GM23338 (cell line): ENCODE data around the gene PMVK. TPM values are rescaled to one million over a fixed set of nuclear protein-coding genes. Genes with fewer than 3 reads are reported as not detected.

Source experiments
- ATAC-seq: fragments of 200-7000 bp; cut with Tn5 transposase; 3 replicates; pipeline ENCODE4 v1.9.1; 2020
- DNase-seq: peaks from one replicate; pipeline ENCODE4 v3.0.0-alpha.2; 2015; ENCODE audit warnings: low spot score
- H2AFZ ChIP-seq: fragments of 200-600 bp; sonication (generic); 2 replicates; pipeline ENCODE4 v1.8.0; 2016; ENCODE audit warnings: antibody characterized with exemption, mild to moderate bottlenecking, moderate library complexity
- H3F3A ChIP-seq: fragments of 200-600 bp; sonication (generic); replicated peaks from 2 replicates; pipeline ENCODE4 v1.8.0; 2017; ENCODE audit warnings: antibody characterized with exemption, mixed run types, low read depth
- H3K27ac ChIP-seq: fragments of 200-600 bp; sonication (generic); 2 replicates; pipeline ENCODE4 v1.6.1; 2016; ENCODE audit warnings: low read depth
- H3K27me3 ChIP-seq: fragments of 200-600 bp; sonication (generic); 2 replicates; pipeline ENCODE4 v1.8.0; 2016; ENCODE audit warnings: mild to moderate bottlenecking, mixed run types, moderate library complexity; ENCODE audit not compliant: insufficient read depth
- H3K36me3 ChIP-seq: fragments of 200-600 bp; sonication (generic); 2 replicates; pipeline ENCODE4 v1.8.0; 2016; ENCODE audit warnings: mild to moderate bottlenecking; ENCODE audit not compliant: insufficient read depth
- H3K4me1 ChIP-seq: fragments of 200-600 bp; sonication (generic); 2 replicates; pipeline ENCODE4 v1.8.0; 2016; ENCODE audit warnings: mild to moderate bottlenecking, moderate library complexity; ENCODE audit not compliant: insufficient read depth
- H3K4me2 ChIP-seq: fragments of 200-600 bp; sonication (generic); 2 replicates; pipeline ENCODE4 v1.7.1; 2017; ENCODE audit warnings: mixed run types
- H3K4me3 ChIP-seq: fragments of 200-600 bp; sonication (generic); 2 replicates; pipeline ENCODE4 v1.6.1; 2016; ENCODE audit warnings: mixed run types
- H3K79me2 ChIP-seq: fragments of 200-600 bp; sonication (generic); replicated peaks from 2 replicates; pipeline ENCODE4 v1.8.0; 2017; ENCODE audit warnings: mild to moderate bottlenecking; ENCODE audit not compliant: insufficient read depth
- H3K9me2 ChIP-seq: fragments of 200-600 bp; sonication (generic); 2 replicates; pipeline ENCODE4 v1.8.0; 2017; ENCODE audit not compliant: insufficient read depth
- H4K20me1 ChIP-seq: fragments of 200-600 bp; sonication (generic); replicated peaks from 2 replicates; pipeline ENCODE4 v1.8.0; 2017; ENCODE audit warnings: mild to moderate bottlenecking; ENCODE audit not compliant: insufficient read depth
- H3K27ac Mint-ChIP-seq: 2 replicates; pipeline ENCODE4 v1.8.0; 2020; ENCODE audit warnings: inconsistent platforms, mild to moderate bottlenecking, moderate library complexity, mixed read lengths
- H3K27me3 Mint-ChIP-seq: 3 replicates; pipeline ENCODE4 v1.8.0; 2022; ENCODE audit warnings: low read depth, mild to moderate bottlenecking, moderate library complexity, mixed read lengths, inconsistent platforms; ENCODE audit not compliant: insufficient read depth, poor library complexity
- H3K36me3 Mint-ChIP-seq: 3 replicates; pipeline ENCODE4 v1.8.0; 2021; ENCODE audit warnings: low read depth, mild to moderate bottlenecking, inconsistent platforms, moderate library complexity, mixed read lengths
- H3K4me1 Mint-ChIP-seq: 3 replicates; pipeline ENCODE4 v1.8.0; 2020; ENCODE audit warnings: mild to moderate bottlenecking, inconsistent platforms, mixed read lengths
- H3K4me3 Mint-ChIP-seq: 3 replicates; pipeline ENCODE4 v1.8.0; 2021; ENCODE audit warnings: moderate library complexity, mild to moderate bottlenecking, inconsistent platforms, mixed read lengths
- H3K9me3 Mint-ChIP-seq: 3 replicates; pipeline ENCODE4 v1.8.0; 2020; ENCODE audit warnings: moderate library complexity, mild to moderate bottlenecking, inconsistent platforms, mixed read lengths
- CREB1 ChIP-seq: fragments of 250-450 bp; sonication (Bioruptor Pico); IDR thresholded peaks from 2 replicates; pipeline ENCODE4 v1.5.0; 2020; ENCODE audit warnings: low read depth, mild to moderate bottlenecking, moderate library complexity
- CTCF ChIP-seq, 2 experiments: fragments of 200-600 bp in 1 of 2; sonication (generic) in 1 of 2; conservative IDR thresholded peaks; 2 replicates each; pipeline versions ENCODE4 v1.5.1 to v1.6.1; 2016 to 2017; ENCODE audit warnings: antibody characterized with exemption in 2 of 2, low read depth in 2 of 2, mild to moderate bottlenecking in 2 of 2, moderate library complexity in 1 of 2
- EZH2 ChIP-seq: fragments of 200-600 bp; sonication (generic); IDR thresholded peaks from one replicate; pipeline ENCODE4 v1.8.0; 2017; ENCODE audit warnings: antibody characterized with exemption, mild to moderate bottlenecking, low read depth; ENCODE audit not compliant: unreplicated experiment
- JUNB ChIP-seq: IDR thresholded peaks from one replicate; pipeline ENCODE4 v1.6.1; 2016; ENCODE audit warnings: antibody characterized with exemption; ENCODE audit not compliant: unreplicated experiment
- POLR2AphosphoS5 ChIP-seq: IDR thresholded peaks from 2 replicates; pipeline ENCODE4 v1.6.1; 2016; ENCODE audit warnings: antibody characterized with exemption, low read depth
- STAT1 ChIP-seq: IDR thresholded peaks from one replicate; pipeline ENCODE4 v1.6.1; 2016; ENCODE audit warnings: antibody characterized with exemption; ENCODE audit not compliant: unreplicated experiment
- ZNF114 ChIP-seq: fragments of 250-450 bp; sonication (Bioruptor Pico); IDR thresholded peaks from 2 replicates; pipeline ENCODE4 v1.5.0; 2020; ENCODE audit warnings: mild to moderate bottlenecking, moderate library complexity
- ZNF331 ChIP-seq: fragments of 250-450 bp; sonication (Bioruptor Pico); IDR thresholded peaks from 2 replicates; pipeline ENCODE4 v1.5.0; 2020; ENCODE audit warnings: low read depth, mild to moderate bottlenecking, moderate library complexity
- polyA plus RNA-seq: library from polyadenylated mRNA; unstranded; fragments of >200 nt; fragmentation: Nextera tagmentation; extraction: Ambion mirVana; gene quantifications from 2 replicates; pipeline ENCODE4 v1.2.1, GENCODE V29; 2016
- total RNA-seq: library from RNA; depleted of rRNA; stranded (reverse); fragments of >200 nt; shearing (Covaris generic); gene quantifications from 2 replicates; pipeline ENCODE4 v1.2.3, GENCODE V29; 2014
- TF ChIP-seq, protein P1 (sequence below): fragments of 250-450 bp; sonication (Bioruptor Pico); IDR thresholded peaks from 2 replicates; pipeline ENCODE4 v1.5.0; 2020; ENCODE audit warnings: mild to moderate bottlenecking, moderate library complexity
- TF ChIP-seq, protein P2 (sequence below): IDR thresholded peaks from 2 replicates; pipeline ENCODE4 v1.6.1; 2016; ENCODE audit warnings: antibody characterized with exemption
- TF ChIP-seq, protein P3 (sequence below): IDR thresholded peaks from one replicate; pipeline ENCODE4 v1.6.1; 2018; ENCODE audit warnings: antibody characterized with exemption; ENCODE audit not compliant: unreplicated experiment

The PMVK gene
- total and polyA plus RNA-seq, 2 experiments from 2014 or later: 8.1 to 25.0 TPM

GRCh38 chr1:154940651-154941194, 4.2 kb upstream of the PMVK start (continued):
- TF ChIP-seq, protein P1, sequence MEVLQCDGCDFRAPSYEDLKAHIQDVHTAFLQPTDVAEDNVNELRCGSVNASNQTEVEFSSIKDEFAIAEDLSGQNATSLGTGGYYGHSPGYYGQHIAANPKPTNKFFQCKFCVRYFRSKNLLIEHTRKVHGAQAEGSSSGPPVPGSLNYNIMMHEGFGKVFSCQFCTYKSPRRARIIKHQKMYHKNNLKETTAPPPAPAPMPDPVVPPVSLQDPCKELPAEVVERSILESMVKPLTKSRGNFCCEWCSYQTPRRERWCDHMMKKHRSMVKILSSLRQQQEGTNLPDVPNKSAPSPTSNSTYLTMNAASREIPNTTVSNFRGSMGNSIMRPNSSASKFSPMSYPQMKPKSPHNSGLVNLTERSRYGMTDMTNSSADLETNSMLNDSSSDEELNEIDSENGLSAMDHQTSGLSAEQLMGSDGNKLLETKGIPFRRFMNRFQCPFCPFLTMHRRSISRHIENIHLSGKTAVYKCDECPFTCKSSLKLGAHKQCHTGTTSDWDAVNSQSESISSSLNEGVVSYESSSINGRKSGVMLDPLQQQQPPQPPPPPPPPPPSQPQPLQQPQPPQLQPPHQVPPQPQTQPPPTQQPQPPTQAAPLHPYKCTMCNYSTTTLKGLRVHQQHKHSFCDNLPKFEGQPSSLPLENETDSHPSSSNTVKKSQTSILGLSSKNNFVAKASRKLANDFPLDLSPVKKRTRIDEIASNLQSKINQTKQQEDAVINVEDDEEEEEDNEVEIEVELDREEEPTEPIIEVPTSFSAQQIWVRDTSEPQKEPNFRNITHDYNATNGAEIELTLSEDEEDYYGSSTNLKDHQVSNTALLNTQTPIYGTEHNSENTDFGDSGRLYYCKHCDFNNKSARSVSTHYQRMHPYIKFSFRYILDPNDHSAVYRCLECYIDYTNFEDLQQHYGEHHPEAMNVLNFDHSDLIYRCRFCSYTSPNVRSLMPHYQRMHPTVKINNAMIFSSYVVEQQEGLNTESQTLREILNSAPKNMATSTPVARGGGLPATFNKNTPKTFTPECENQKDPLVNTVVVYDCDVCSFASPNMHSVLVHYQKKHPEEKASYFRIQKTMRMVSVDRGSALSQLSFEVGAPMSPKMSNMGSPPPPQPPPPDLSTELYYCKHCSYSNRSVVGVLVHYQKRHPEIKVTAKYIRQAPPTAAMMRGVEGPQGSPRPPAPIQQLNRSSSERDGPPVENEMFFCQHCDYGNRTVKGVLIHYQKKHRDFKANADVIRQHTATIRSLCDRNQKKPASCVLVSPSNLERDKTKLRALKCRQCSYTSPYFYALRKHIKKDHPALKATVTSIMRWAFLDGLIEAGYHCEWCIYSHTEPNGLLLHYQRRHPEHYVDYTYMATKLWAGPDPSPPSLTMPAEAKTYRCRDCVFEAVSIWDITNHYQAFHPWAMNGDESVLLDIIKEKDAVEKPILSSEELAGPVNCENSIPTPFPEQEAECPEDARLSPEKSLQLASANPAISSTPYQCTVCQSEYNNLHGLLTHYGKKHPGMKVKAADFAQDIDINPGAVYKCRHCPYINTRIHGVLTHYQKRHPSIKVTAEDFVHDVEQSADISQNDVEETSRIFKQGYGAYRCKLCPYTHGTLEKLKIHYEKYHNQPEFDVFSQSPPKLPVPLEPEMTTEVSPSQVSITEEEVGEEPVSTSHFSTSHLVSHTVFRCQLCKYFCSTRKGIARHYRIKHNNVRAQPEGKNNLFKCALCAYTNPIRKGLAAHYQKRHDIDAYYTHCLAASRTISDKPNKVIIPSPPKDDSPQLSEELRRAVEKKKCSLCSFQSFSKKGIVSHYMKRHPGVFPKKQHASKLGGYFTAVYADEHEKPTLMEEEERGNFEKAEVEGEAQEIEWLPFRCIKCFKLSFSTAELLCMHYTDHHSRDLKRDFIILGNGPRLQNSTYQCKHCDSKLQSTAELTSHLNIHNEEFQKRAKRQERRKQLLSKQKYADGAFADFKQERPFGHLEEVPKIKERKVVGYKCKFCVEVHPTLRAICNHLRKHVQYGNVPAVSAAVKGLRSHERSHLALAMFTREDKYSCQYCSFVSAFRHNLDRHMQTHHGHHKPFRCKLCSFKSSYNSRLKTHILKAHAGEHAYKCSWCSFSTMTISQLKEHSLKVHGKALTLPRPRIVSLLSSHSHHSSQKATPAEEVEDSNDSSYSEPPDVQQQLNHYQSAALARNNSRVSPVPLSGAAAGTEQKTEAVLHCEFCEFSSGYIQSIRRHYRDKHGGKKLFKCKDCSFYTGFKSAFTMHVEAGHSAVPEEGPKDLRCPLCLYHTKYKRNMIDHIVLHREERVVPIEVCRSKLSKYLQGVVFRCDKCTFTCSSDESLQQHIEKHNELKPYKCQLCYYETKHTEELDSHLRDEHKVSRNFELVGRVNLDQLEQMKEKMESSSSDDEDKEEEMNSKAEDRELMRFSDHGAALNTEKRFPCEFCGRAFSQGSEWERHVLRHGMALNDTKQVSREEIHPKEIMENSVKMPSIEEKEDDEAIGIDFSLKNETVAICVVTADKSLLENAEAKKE (CRISPR knock-in tag): no peak
- TF ChIP-seq JUNB: no peak

- H3K27ac ChIP-seq: no peak overlapping the region
- H3K79me2 ChIP-seq: no peaks in the 10 kb centered on the region; the same call in 1 of the 2 replicates
- TF ChIP-seq, protein P2, sequence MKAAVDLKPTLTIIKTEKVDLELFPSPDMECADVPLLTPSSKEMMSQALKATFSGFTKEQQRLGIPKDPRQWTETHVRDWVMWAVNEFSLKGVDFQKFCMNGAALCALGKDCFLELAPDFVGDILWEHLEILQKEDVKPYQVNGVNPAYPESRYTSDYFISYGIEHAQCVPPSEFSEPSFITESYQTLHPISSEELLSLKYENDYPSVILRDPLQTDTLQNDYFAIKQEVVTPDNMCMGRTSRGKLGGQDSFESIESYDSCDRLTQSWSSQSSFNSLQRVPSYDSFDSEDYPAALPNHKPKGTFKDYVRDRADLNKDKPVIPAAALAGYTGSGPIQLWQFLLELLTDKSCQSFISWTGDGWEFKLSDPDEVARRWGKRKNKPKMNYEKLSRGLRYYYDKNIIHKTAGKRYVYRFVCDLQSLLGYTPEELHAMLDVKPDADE: no peak
- TF ChIP-seq POLR2AphosphoS5 (no peak), CTCF (conservative IDR thresholded peaks at IDR 0.05; ENCODE audit: low read depth in 2 of 2) (no peak), ZNF331 (CRISPR knock-in tag) (no peak), STAT1 (no peak), ZNF114 (CRISPR knock-in tag) (no peak), CREB1 (CRISPR knock-in tag) (no peak), EZH2 (no peak), JUNB (no peak)
- TF ChIP-seq, protein P3, sequence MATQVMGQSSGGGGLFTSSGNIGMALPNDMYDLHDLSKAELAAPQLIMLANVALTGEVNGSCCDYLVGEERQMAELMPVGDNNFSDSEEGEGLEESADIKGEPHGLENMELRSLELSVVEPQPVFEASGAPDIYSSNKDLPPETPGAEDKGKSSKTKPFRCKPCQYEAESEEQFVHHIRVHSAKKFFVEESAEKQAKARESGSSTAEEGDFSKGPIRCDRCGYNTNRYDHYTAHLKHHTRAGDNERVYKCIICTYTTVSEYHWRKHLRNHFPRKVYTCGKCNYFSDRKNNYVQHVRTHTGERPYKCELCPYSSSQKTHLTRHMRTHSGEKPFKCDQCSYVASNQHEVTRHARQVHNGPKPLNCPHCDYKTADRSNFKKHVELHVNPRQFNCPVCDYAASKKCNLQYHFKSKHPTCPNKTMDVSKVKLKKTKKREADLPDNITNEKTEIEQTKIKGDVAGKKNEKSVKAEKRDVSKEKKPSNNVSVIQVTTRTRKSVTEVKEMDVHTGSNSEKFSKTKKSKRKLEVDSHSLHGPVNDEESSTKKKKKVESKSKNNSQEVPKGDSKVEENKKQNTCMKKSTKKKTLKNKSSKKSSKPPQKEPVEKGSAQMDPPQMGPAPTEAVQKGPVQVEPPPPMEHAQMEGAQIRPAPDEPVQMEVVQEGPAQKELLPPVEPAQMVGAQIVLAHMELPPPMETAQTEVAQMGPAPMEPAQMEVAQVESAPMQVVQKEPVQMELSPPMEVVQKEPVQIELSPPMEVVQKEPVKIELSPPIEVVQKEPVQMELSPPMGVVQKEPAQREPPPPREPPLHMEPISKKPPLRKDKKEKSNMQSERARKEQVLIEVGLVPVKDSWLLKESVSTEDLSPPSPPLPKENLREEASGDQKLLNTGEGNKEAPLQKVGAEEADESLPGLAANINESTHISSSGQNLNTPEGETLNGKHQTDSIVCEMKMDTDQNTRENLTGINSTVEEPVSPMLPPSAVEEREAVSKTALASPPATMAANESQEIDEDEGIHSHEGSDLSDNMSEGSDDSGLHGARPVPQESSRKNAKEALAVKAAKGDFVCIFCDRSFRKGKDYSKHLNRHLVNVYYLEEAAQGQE: no peak
- Mint-ChIP-seq H3K36me3 (no peaks in the 10 kb centered on the region; the same call in 2 of the 3 replicates), H3K27me3 (peaks cover 24% of the 10 kb centered on the region), H3K4me3 (no peak overlapping the region; the same call in 2 of the 3 replicates), H3K4me1 (peaks cover 32% of the 10 kb centered on the region), H3K9me3 (peaks cover 3% of the 10 kb centered on the region; the same call in 1 of the 3 replicates), H3K27ac (no peak overlapping the region)
- no peak overlapping the region for H3K4me3 ChIP-seq
- no peaks in the 10 kb centered on the region for H3K36me3 ChIP-seq
- peaks cover 10% of the 10 kb centered on the region for H3F3A ChIP-seq
- DNase-seq: no peak
- H3K9me2 ChIP-seq: no peaks in the 10 kb centered on the region; the same call in 1 of the 2 replicates
- peaks cover 19% of the 10 kb centered on the region for H3K4me1 ChIP-seq
- H3K27me3 ChIP-seq: no peaks in the 10 kb centered on the region; the same call in 1 of the 2 replicates
- H2AFZ ChIP-seq: no peak overlapping the region
- H3K4me2 ChIP-seq: no peak overlapping the region
- H4K20me1 ChIP-seq: no peaks in the 10 kb centered on the region
- no peak for ATAC-seq
Observed at GRCh38 chr1:154940213-154940560, 3.7 kb upstream of the PMVK start.
